Measurements from ENCODE around the gene ADORA1. TPM values are rescaled to one million over a fixed set of nuclear protein-coding genes. Genes with fewer than 3 reads are reported as not detected.

ADORA1 gene
- total RNA-seq, 1 donor from 2014 or later, result not detected

GRCh38 chr1:203128716-203129500, 1.4 kb downstream of the ADORA1 start:
- Mint-ChIP-seq H3K27ac (no peak overlapping the region), H3K9me3 (no peaks in the 10 kb centered on the region), H3K36me3 (ENCODE audit: low read depth) (no peaks in the 10 kb centered on the region), H3K4me1 (peaks cover 16% of the 10 kb centered on the region), H3K4me3 (no peak overlapping the region), H3K27me3 (peaks cover 36% of the 10 kb centered on the region)
- CTCF ChIA-PET, result no interaction called here
- no peak for TF ChIP-seq CTCF (IDR thresholded peaks at IDR 0.05)
- no peak for ATAC-seq (ENCODE audit: low read depth)
- DNase-seq, result no peak
- intact Hi-C loops (cut with micrococcal nuclease), result no loop called here
- POLR2A ChIA-PET, result no interaction called here

DNA sequence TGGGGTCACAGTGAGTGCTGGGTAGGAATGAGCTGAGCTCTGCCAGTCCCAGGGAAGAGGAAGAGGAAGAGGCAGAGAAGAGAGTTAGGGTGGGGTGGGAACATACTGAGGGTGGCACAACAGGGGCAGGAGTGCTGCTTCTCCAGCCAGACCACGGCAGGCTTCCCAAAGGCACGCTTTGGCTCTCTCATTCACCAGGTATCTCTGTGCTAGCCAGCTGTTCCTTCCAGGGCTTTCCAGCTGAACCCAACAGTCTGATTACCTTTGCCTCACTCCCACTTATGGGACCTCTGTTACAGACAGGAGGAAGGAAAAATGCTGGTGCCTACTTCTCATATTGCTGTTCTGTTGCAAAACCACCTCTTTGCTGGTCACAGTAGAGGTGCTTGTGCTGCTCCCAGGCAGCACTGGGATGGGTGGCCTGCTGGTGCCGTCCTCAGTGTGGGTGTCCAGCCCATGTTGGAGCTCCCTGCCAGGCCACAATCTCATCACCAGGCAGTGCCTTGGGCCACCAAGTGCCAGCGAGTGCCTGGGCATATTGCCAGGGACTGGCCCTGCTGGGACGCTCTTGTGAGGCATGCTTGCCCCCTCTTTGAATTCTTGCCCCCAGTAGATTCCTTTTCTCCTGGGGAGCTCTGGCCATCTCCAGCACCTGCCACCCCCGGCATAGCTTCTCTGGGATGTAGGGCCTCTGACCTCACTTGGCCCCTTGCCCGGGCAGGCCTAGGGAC, 2.1 kb downstream of the ADORA1 start:
- Mint-ChIP-seq H3K27me3 (peaks cover 35% of the 10 kb centered on the region), H3K9me3 (no peaks in the 10 kb centered on the region), H3K4me3 (no peak overlapping the region), H3K36me3 (ENCODE audit: low read depth) (no peaks in the 10 kb centered on the region), H3K4me1 (peaks cover 16% of the 10 kb centered on the region), H3K27ac (no peak overlapping the region)
- ChIA-PET CTCF (interaction anchor here (0.6 kb wide), 1 partner anchor 43 kb away, joined by 3 read pairs; no protein-coding TSS in a partner anchor), POLR2A (no interaction called here)
- intact Hi-C loops (cut with micrococcal nuclease), result no loop called here
- no peak for DNase-seq
- TF ChIP-seq CTCF (IDR thresholded peaks at IDR 0.05), result no peak
- no peak for ATAC-seq (ENCODE audit: low read depth)

DNA sequence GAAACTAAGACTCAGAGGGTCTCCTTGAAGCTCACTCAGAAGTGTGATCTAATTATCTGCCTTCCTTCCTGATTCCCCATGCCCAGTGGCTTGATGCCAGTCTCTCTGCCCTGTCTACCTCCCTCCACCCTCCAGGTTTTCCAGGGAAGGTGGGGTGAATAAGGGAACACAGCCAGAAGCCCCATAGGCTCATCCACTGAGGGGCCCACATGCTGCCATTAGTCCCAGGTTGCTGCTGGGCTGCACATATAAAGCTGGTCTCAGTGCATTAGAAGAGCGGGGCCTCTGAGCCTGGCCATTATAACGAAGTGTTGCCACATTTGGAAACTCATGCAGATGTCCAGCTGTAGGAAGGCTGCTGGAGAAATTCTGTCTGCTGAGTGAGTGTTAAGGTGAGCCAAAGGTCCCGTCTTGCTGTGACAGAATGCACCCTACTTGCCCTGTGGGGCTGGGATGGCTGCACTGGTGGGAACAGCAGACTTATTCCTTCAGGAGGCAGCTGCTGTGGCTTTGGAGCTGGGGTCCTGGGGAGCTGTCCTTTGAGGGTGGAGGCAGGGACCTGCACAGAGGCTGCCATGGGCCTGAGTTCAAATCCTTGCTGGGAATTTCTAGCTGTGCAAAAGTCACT, 2.9 kb downstream of the ADORA1 start:
- Mint-ChIP-seq H3K27ac (no peak overlapping the region), H3K4me3 (no peak overlapping the region), H3K36me3 (ENCODE audit: low read depth) (no peaks in the 10 kb centered on the region), H3K9me3 (no peaks in the 10 kb centered on the region), H3K4me1 (peaks cover 16% of the 10 kb centered on the region), H3K27me3 (peaks cover 31% of the 10 kb centered on the region)
- POLR2A ChIA-PET, result no interaction called here
- CTCF ChIA-PET, result no interaction called here
- TF ChIP-seq CTCF (IDR thresholded peaks at IDR 0.05), result no peak
- DNase-seq (no peak), ATAC-seq (ENCODE audit: low read depth) (no peak)
- intact Hi-C loops (cut with micrococcal nuclease), result no loop called here

GRCh38 chr1:203131548-203132200, 4.1 kb downstream of the ADORA1 start:
- no peak for ATAC-seq (ENCODE audit: low read depth)
- peaks cover 22% of the 10 kb centered on the region for H3K27me3 Mint-ChIP-seq
- H3K9me3 Mint-ChIP-seq, result no peaks in the 10 kb centered on the region
- TF ChIP-seq CTCF (IDR thresholded peaks at IDR 0.05), result no peak
- H3K36me3 Mint-ChIP-seq (ENCODE audit: low read depth), result no peaks in the 10 kb centered on the region
- intact Hi-C loops (cut with micrococcal nuclease), result no loop called here
- ChIA-PET POLR2A (no interaction called here), CTCF (no interaction called here)
- no peak overlapping the region for H3K4me3 Mint-ChIP-seq
- no peak overlapping the region for H3K27ac Mint-ChIP-seq
- H3K4me1 Mint-ChIP-seq, result peaks cover 21% of the 10 kb centered on the region
- no peak for DNase-seq
